ENCODE measurements around the gene LDLRAD3. TPM values are rescaled to one million over a fixed set of nuclear protein-coding genes. Genes with fewer than 3 reads are reported as not detected.
A peak's percentile ranks its signal among the peaks of the same experiment; 100 is the strongest.
"Not testable (repeated sequence)": the region's sequence is repeated elsewhere in the genome, so short reads cannot be mapped to it uniquely, and the experiment has no call there.

Gene LDLRAD3
- total RNA-seq, 1 donor from 2014 or later, result 10.9 TPM

DNA sequence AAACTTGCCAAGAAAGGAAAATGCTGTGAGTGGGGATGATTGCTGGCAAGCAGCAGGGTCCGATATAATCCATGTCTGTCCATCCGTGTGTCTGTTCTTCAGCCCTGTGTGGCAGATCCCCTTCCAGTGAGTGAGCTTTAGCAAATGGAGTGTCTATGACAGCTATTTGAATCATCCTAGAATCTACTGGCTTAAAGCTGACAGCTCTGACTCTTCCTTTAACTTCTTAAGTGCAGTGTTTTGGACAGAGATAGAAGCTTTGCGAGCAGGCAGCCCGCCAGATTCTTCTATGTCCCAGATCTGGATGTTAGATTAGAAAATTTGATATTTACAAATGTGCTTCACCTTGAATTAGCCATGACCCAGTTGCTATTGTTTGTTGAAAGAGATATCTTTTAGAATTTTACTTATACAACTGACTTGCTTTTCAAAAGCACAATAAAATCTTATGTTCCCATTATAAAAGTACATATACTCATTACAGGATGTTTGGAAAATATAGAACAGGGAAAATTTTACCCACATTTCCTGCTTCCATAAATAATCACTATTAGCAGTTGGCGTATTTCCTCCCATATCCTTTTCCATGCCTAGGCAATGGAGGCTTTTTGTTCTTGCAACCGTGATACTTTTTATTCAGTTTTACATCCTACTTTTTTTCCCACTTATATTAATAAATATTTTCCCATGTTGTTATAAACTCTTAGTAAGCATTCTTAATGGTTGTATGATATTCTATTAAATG is 220.8 kb downstream of the LDLRAD3 start:
- DNase-seq, result peak; percentile 42

- no peak for DNase-seq
Observed at GRCh38 chr11:36165621-36166397, 221.9 kb downstream of the LDLRAD3 start.

GRCh38 chr11:36167073-36167472 is 223.2 kb downstream of the LDLRAD3 start:
- no peak for DNase-seq

GRCh38 chr11:36167729-36168128 is 223.9 kb downstream of the LDLRAD3 start:
- DNase-seq, result no peak

DNA sequence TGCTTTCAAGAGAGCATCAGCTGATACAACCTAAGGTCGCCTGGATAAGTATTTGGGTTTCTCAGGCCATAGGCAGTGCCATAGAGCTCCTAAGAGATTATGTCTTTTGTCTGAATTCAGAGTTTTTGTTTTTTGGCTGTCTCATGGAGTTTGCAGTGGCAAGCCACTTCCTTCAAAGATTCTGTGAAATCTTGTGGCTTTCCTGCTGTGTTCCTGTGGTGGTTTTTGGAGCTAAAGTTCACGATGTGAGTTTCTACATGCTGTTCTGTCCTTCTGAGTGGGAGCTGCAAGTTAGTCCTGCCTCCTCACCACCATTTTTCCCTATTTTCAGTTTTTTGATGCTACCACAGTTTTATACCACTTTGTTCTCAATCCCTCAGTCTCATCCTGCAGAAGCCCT is 234.0 kb downstream of the LDLRAD3 start:
- no peak for DNase-seq

- peak; percentile 87 for DNase-seq
Observed at GRCh38 chr11:36186340-36187175, 242.7 kb downstream of the LDLRAD3 start.

DNA sequence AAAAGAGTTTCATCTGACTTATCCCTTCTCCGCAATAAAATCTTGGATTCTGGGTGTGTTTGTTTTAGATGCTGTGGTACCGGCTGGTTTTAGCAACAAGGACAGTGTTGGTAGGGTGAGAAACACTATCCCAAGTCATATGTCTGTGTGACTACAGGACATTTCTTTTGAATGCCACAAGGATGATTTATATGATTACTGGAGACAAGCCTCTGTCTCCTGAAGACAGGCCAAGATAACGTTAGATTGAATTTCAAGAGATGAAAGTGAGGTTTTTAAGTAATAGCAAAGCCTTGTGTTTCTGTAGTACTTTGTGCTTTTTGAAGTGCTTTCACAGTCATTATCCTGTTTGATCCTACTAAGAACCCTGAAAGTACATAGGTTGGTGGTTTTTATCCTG is 243.8 kb downstream of the LDLRAD3 start:
- DNase-seq, result no peak

DNA sequence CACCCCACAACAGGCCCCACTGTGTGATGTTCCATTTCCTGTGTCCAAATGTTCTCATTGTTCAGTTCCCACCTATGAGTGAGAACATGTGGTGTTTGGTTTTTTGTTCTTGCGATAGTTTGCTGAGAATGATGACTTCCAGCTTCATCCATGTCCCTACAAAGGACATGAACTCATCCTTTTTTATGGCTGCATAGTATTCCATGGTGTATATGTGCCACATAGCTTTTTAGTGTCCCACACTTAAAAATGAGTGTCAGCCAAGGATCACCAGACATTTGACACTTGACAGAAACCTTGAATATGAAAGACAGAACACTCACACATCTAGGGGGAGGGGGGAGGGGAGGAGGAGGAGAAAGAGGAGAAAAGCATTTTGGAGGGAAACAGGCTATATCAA is 245.9 kb downstream of the LDLRAD3 start:
- DNase-seq, result not testable (repeated sequence)

GRCh38 chr11:36191941-36192340 is 248.1 kb downstream of the LDLRAD3 start:
- DNase-seq, result no peak

DNA sequence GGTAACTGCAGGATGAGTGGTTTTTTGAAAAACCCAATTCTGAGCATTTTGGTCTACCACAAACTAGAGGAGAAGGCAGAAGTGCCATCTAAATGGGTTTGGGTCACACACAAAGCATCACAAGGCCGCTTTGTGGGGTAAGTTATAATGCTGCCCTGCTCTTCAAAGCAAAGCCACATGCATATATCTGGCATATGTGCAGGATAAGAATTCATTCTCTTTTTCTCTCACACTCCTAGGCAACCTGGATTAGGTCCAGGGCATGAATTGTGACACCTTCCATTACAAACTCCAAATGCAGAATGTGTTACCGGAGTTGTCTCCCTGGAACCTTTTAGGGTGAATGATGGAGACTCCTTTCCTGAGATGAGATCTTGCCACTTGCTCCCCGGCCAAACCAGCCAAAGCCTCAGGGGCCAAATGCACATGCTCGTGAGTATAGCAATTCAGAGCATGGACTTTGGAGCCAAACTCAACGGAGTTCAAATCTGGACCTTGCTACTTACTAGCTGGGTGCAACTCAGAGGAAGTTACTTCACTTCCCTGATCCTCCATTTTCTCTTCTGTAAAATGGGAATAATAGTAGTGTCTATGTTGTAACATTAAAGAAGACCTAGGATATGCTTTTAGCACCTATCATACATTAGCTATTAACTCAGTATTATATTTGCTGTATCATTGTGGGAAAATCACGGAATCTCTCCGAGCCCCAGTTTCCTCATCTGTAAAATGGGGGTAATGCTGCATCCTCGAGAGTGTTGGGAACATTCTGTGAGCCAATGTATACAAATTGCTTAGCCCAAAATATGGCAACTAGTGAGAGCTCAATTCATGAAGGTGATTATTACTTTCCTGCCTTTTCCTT is 248.8 kb downstream of the LDLRAD3 start:
- no peak for DNase-seq

DNA sequence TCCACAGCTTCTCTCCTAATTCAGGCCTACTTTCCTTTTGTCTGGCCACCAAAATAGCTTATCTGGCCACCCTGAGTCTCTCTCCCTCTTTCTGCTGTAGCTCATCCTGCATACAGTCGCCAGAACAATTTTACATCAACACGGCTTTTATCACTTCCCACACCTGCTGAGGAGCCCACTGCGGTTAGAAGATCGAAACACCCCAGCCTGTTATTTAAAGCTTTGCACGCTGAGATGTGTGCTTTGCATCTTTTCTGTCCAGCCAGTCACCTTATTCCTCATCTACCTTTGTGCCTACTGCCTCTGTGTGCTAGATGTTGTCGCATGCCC is 249.4 kb downstream of the LDLRAD3 start:
- no peak for DNase-seq

GRCh38 chr11:36193721-36194120 is 249.9 kb downstream of the LDLRAD3 start:
- DNase-seq, result no peak

GRCh38 chr11:36195496-36196354 is 251.9 kb downstream of the LDLRAD3 start:
- peak; percentile 94 for DNase-seq

- DNase-seq, result peak; percentile 84
Observed at GRCh38 chr11:36196411-36196998, 252.6 kb downstream of the LDLRAD3 start.

DNA sequence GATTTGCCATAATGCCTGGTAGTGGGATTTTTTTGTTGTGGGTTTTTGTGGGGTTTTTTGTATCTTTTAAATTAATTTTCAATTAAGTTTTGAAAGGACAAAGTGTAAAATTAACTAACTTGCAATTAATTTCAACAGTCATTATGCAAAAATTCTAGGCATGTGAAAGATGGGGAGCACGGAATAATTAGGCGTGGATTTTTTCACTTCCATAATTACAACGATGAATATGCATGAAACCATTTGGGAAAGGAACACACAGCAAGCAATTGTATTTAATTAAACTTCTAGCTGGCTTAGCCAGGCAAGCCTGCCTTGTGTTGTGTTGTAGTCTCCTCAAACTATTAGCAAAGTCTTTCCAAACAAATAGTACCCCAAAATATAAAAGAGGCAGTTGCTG is 257.5 kb downstream of the LDLRAD3 start:
- DNase-seq, result no peak

GRCh38 chr11:36205536-36205935 is 261.7 kb downstream of the LDLRAD3 start:
- no peak for DNase-seq

- no peak for DNase-seq
Observed at GRCh38 chr11:36210529-36210928, 266.7 kb downstream of the LDLRAD3 start.

GRCh38 chr11:36211761-36212430 is 268.0 kb downstream of the LDLRAD3 start:
- no peak for DNase-seq

- DNase-seq, result peak; percentile 83
Observed at GRCh38 chr11:36212564-36213392, 268.9 kb downstream of the LDLRAD3 start.
